ENCODE results near the gene SMIM22.

Gene SMIM22

DNA sequence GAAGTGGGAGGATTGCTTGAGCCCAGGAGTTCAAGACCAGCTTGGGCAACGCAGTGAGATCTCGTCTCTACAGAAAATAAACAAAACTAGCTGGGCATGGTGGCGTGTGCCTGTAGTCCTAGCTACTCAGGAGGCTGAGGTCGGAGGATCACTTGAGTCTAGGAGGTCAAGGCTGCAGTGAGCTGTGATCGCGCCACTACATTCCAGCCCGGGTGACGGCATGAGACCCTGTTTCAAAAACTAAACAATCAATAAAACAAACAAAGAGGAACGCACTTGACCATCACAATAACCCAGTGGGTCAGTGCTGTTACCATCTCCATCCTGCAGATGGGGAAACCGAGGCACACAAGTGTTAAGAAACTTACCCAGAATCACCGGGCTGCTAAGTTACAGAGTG, 41.9 kb upstream of the SMIM22 start:
- Histone ChIP-seq H3K27ac (no peak overlapping the region), H3K4me2 (no peak overlapping the region), H4K20me1 (peaks cover 39% of the 10 kb centered on the region), H3K27me3 (no peaks in the 10 kb centered on the region), H3K36me3 (peaks cover 85% of the 10 kb centered on the region), H3K9me3 (peaks cover 13% of the 10 kb centered on the region; the same call in 1 of the 2 replicates), H3K4me1 (peaks cover 28% of the 10 kb centered on the region), H3K4me3 (no peak overlapping the region), H3K9ac (no peak overlapping the region)
- no peak for TF ChIP-seq Cebpa-rat (IDR thresholded peaks at IDR 0.05)

DNA sequence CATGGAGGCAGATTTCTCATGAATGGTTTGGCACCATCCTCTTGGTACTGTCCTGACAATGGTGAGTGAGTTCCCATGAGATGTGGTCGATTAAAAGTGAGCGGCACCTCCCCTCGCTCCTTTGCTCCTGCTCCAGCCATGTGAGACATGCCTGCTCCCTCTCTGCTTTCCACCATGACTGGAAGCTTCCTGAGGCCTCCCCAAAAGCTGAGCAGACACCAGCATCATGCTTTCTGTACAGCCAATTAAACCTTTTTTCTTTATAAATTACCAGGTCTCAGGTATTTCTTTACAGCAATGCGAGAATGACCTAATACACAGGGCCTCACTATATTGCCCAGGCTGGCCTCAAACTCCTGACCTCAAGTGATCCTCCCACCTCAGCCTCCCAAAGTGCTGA, 40.3 kb upstream of the SMIM22 start:
- H3K9me3 ChIP-seq, result peaks cover 13% of the 10 kb centered on the region; the same call in 1 of the 2 replicates
- no peak overlapping the region for H3K27ac ChIP-seq
- H3K36me3 ChIP-seq, result peaks cover 99% of the 10 kb centered on the region
- no peak overlapping the region for H3K9ac ChIP-seq
- H3K27me3 ChIP-seq, result no peaks in the 10 kb centered on the region
- peaks cover 12% of the 10 kb centered on the region for H3K4me1 ChIP-seq
- peaks cover 37% of the 10 kb centered on the region for H4K20me1 ChIP-seq
- no peak overlapping the region for H3K4me3 ChIP-seq
- H3K4me2 ChIP-seq, result no peak overlapping the region
- TF ChIP-seq Cebpa-rat (IDR thresholded peaks at IDR 0.05), result no peak

DNA sequence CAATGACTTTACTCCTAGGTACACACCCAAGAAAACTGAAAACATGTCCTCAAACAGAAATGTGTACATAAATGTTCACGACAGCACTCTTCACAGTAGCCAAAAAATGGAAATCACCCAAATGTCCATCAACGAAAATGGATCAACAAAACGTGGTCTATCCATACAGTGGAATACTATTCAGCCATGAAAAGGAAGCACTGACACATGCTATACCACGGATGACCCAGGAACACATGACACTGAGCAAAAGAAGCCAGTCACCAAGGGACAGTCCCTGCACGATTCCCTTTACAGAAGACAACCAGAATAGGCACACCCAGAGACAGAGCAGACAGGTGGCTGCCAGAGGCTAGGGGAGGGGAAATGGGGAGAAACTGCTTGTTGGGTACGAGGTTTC, 39.5 kb upstream of the SMIM22 start:
- H3K4me3 ChIP-seq, result no peak overlapping the region
- no peak overlapping the region for H3K4me2 ChIP-seq
- H3K4me1 ChIP-seq, result peaks cover 8% of the 10 kb centered on the region
- H3K9ac ChIP-seq, result no peak overlapping the region
- H3K36me3 ChIP-seq, result peaks cover 100% of the 10 kb centered on the region
- peaks cover 41% of the 10 kb centered on the region for H4K20me1 ChIP-seq
- H3K27me3 ChIP-seq, result no peaks in the 10 kb centered on the region
- H3K9me3 ChIP-seq, result peaks cover 13% of the 10 kb centered on the region; the same call in 1 of the 2 replicates
- H3K27ac ChIP-seq, result no peak overlapping the region
- TF ChIP-seq Cebpa-rat (IDR thresholded peaks at IDR 0.05), result no peak

DNA sequence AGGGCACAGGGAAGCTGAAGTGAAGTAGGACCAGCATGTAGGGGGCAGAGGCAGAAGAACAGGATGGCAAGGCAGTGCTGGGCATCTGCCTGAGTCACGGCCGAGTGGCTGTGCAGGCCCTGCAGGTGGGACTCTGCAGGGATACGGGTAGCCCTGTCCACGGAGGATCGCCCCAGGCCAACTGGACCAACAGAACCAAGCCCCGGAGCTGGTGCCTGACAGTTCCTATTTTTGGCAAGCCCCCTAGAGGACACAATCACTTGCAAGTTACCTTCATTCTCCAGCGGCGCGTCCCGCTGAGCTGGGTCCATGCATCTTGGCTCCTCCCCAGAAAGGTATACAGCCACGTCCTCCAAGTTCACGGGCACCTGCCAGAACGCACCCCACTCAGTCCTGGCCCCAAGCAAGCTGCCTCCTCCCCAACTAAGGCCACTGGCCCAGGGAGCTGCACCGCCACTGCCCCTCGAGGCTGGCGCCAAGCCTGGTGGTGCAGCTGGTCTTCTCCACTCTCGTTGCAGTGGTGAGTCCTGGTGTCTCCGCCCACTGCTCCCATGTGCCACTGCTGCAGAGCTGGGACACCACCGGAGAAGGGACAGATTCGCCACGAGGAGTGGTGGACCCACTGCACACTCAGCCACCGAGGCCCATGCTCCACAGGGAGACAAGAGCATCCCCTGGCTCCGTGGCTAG, 34.8 kb upstream of the SMIM22 start:
- Histone ChIP-seq H3K9me3 (peaks cover 6% of the 10 kb centered on the region; the same call in 1 of the 2 replicates), H3K27ac (no peak overlapping the region), H3K27me3 (no peaks in the 10 kb centered on the region), H3K36me3 (peaks cover 98% of the 10 kb centered on the region), H3K9ac (no peak overlapping the region), H4K20me1 (peaks cover 43% of the 10 kb centered on the region; the same call in 1 of the 2 replicates), H3K4me1 (peaks cover 23% of the 10 kb centered on the region), H3K4me2 (no peak overlapping the region), H3K4me3 (no peak overlapping the region)
- no peak for TF ChIP-seq Cebpa-rat (IDR thresholded peaks at IDR 0.05)

DNA sequence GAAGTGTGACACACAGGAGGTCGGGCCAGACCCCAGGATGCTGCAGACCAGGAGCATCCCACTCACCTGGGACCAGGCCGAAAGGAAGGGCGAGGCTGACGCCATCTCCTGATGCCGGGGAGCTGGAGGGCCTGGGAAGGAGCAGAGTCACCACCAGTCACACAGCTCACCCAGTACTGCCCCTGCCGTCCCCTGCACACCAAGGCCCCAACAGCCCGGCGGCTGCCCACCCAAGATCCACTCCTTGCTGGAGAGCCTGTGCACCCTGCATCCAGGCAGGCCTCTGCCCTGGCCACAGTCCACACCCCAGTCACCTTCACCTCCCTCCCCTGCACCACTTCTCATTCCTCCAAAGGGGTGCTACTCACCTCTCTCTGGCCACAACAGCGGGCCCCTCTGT, 33.0 kb upstream of the SMIM22 start:
- Histone ChIP-seq H3K9ac (0 out of 2 replicates have a peak overlapping the region, but pooled peaks have one; percentile 30), H3K36me3 (peaks cover 83% of the 10 kb centered on the region), H3K27me3 (no peaks in the 10 kb centered on the region), H3K4me3 (no peak overlapping the region), H3K4me2 (peak overlapping the region; percentile 21), H3K9me3 (no peaks in the 10 kb centered on the region), H3K27ac (no peak overlapping the region), H3K4me1 (peaks cover 34% of the 10 kb centered on the region), H4K20me1 (peaks cover 49% of the 10 kb centered on the region; the same call in 1 of the 2 replicates)
- no peak for TF ChIP-seq Cebpa-rat (IDR thresholded peaks at IDR 0.05)

- no peak overlapping the region for H3K4me3 ChIP-seq
- no peak for TF ChIP-seq Cebpa-rat (IDR thresholded peaks at IDR 0.05)
- H3K9me3 ChIP-seq, result no peaks in the 10 kb centered on the region
- no peak overlapping the region for H3K27ac ChIP-seq
- peaks cover 67% of the 10 kb centered on the region for H3K36me3 ChIP-seq
- H4K20me1 ChIP-seq, result peaks cover 49% of the 10 kb centered on the region; the same call in 1 of the 2 replicates
- H3K4me2 ChIP-seq, result no peak overlapping the region
- H3K27me3 ChIP-seq, result no peaks in the 10 kb centered on the region
- peaks cover 47% of the 10 kb centered on the region for H3K4me1 ChIP-seq
- 0 out of 2 replicates have a peak overlapping the region, but pooled peaks have one; percentile 4 for H3K9ac ChIP-seq
Observed at GRCh38 chr16:4763791-4764190, 31.4 kb upstream of the SMIM22 start.

DNA sequence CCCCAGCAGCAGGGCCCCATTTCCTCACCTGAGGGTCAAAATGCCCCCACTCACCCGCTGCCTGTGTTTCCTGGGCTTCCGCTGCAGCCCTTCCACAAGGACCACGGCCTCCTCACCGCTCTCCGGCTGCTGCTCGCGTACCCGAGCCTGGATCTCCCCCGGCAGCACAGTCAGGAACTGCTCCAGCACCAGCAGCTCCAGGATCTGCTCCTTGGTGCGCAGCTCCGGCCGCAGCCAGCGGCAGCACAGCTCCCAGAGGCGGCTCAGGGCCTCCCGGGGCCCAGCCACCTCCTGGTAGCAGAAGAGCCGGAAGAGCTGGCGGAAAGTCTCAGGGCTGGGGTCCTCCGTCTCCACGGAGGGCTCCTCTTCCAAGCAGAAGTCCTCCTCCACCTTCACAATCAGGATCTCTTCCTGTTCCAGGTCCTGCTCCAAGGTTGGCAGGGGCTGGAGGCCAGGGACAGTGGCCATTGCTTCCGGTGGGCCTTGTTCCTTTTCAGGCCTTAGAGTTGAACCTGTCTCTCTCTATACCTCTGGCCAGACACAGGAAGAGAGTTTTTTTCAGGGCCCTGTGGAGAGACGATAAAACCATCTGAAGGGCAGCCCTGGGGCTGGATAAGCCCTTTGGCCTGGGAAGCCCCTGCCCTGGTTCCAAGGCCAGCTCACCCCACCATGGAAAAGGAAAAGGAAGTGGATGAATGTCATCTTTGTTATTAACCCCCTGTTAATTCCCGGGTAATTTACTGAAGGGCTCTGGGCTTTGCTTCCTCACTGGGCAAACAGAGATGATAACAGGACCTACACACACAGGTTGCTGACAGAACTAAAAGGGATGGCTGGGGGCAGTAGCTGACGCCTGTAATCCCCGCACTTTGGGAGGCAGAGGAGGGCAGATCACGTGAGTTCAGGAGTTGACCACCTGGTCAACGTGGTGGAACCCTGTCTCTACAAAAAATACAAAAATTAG, 29.4 kb upstream of the SMIM22 start:
- peak overlapping the region; percentile 93 for H3K4me3 ChIP-seq

GRCh38 chr16:4766875-4767628, 28.1 kb upstream of the SMIM22 start, which contains the start of gene ZNF500:
ZNF500 (minus strand) TSS chr16:4767162; CDS start chr16:4765978, 1,184 bp downstream.
- H3K4me1 ChIP-seq, result peaks cover 41% of the 10 kb centered on the region
- H3K27ac ChIP-seq, result peak within 1 kb of the TSS; percentile 90

More for the DNA sequence above, 29.4 kb upstream of the SMIM22 start:
- Histone ChIP-seq H3K27ac (peak overlapping the region; percentile 90), H3K9me3 (no peaks in the 10 kb centered on the region), H3K4me2 (peak overlapping the region; percentile 91), H4K20me1 (peaks cover 40% of the 10 kb centered on the region; the same call in 1 of the 2 replicates), H3K9ac (peak overlapping the region; percentile 96), H3K27me3 (no peaks in the 10 kb centered on the region), H3K36me3 (peaks cover 47% of the 10 kb centered on the region), H3K4me1 (peaks cover 47% of the 10 kb centered on the region)
- no peak for TF ChIP-seq Cebpa-rat (IDR thresholded peaks at IDR 0.05)

More at GRCh38 chr16:4766875-4767628, 28.1 kb upstream of the SMIM22 start, which contains the start of gene ZNF500:
- peaks cover 35% of the 10 kb centered on the region for H3K36me3 ChIP-seq
- no peaks in the 10 kb centered on the region for H3K27me3 ChIP-seq
- H4K20me1 ChIP-seq, result peaks cover 33% of the 10 kb centered on the region; the same call in 1 of the 2 replicates
- H3K9ac ChIP-seq, result peak within 1 kb of the TSS; percentile 96
- TF ChIP-seq Cebpa-rat (IDR thresholded peaks at IDR 0.05), result no peak
- peak within 1 kb of the TSS; percentile 93 for H3K4me3 ChIP-seq
- peak within 1 kb of the TSS; percentile 91 for H3K4me2 ChIP-seq
- no peaks in the 10 kb centered on the region for H3K9me3 ChIP-seq

All from BLaER1 (cell line).